ENCODE data around the gene RGP1. TPM values are rescaled to one million over a fixed set of nuclear protein-coding genes. Genes with fewer than 3 reads are reported as not detected.

RGP1 gene
- total RNA-seq, 2 experiments from 2014 or later = 13.5 to 27.1 TPM

GRCh38 chr9:35718721-35719511 is 30.2 kb upstream of the RGP1 start:
- H4K20me1 ChIP-seq (ENCODE audit: insufficient read depth, low read length) = no peaks in the 10 kb centered on the region
- CTCF ChIA-PET (ENCODE audit: unreplicated experiment) = interaction anchor here (1.0 kb wide), 1 partner anchor 96 kb away, joined by 3 read pairs; the partner anchor contains the start of gene HINT2
- H3K9me3 ChIP-seq (ENCODE audit: low read length) = no peaks in the 10 kb centered on the region
- TF ChIP-seq CTCF (conservative IDR thresholded peaks at IDR 0.05; ENCODE audit: low read length) = no peak
- TF ChIP-seq EZH2phosphoT487 (IDR thresholded peaks at IDR 0.05; ENCODE audit: borderline replicate concordance, low read depth, low read length) = no peak
- DNase-seq (ENCODE audit: low spot score) = no peak
- POLR2A ChIA-PET = no interaction called here
- H3K79me2 ChIP-seq (ENCODE audit: insufficient read depth, low read depth, low read length) = no peaks in the 10 kb centered on the region
- H3K4me2 ChIP-seq (ENCODE audit: low read length) = no peak overlapping the region
- no peaks in the 10 kb centered on the region for H3K4me1 ChIP-seq (ENCODE audit: insufficient read depth, low read length, poor library complexity, severe bottlenecking)
- H2AFZ ChIP-seq (ENCODE audit: low read length) = no peak overlapping the region
- H3K27ac ChIP-seq (ENCODE audit: low read depth, low read length, poor library complexity, severe bottlenecking) = no peak overlapping the region
- no TSS peak for BruUV-seq (replicated peaks)
- intact Hi-C loops (cut with micrococcal nuclease; ENCODE audit: unreplicated experiment) = no loop called here
- no peaks in the 10 kb centered on the region for H3K9me2 ChIP-seq (ENCODE audit: insufficient read depth, low read length)
- peaks cover 99% of the 10 kb centered on the region for H3K36me3 ChIP-seq (ENCODE audit: insufficient read depth, low read length)
- H3K4me3 ChIP-seq (ENCODE audit: low read depth, low read length, poor library complexity, severe bottlenecking) = no peak overlapping the region

GRCh38 chr9:35719546-35719945 is 29.5 kb upstream of the RGP1 start:
- Histone ChIP-seq H4K20me1 (ENCODE audit: insufficient read depth, low read length) (no peaks in the 10 kb centered on the region), H3K4me2 (ENCODE audit: low read length) (no peak overlapping the region), H3K79me2 (ENCODE audit: insufficient read depth, low read depth, low read length) (no peaks in the 10 kb centered on the region), H3K27ac (ENCODE audit: low read depth, low read length, poor library complexity, severe bottlenecking) (no peak overlapping the region), H3K9me2 (ENCODE audit: insufficient read depth, low read length) (no peaks in the 10 kb centered on the region), H2AFZ (ENCODE audit: low read length) (no peak overlapping the region), H3K9me3 (ENCODE audit: low read length) (no peaks in the 10 kb centered on the region), H3K4me1 (ENCODE audit: insufficient read depth, low read length, poor library complexity, severe bottlenecking) (no peaks in the 10 kb centered on the region), H3K36me3 (ENCODE audit: insufficient read depth, low read length) (peaks cover 99% of the 10 kb centered on the region), H3K4me3 (ENCODE audit: low read depth, low read length, poor library complexity, severe bottlenecking) (no peak overlapping the region)
- intact Hi-C loops (cut with micrococcal nuclease; ENCODE audit: unreplicated experiment) = no loop called here
- CTCF ChIA-PET (ENCODE audit: unreplicated experiment) = interaction anchor here (1.0 kb wide), 1 partner anchor 95 kb away, joined by 3 read pairs; the partner anchor contains the start of gene HINT2
- DNase-seq (ENCODE audit: low spot score) = no peak
- POLR2A ChIA-PET = no interaction called here
- BruUV-seq (replicated peaks) = TSS peak; percentile 72
- TF ChIP-seq EZH2phosphoT487 (IDR thresholded peaks at IDR 0.05; ENCODE audit: borderline replicate concordance, low read depth, low read length) (no peak), CTCF (conservative IDR thresholded peaks at IDR 0.05; ENCODE audit: low read length) (no peak)

- Histone ChIP-seq H2AFZ (ENCODE audit: low read length) (no peak overlapping the region), H3K9me3 (ENCODE audit: low read length) (no peaks in the 10 kb centered on the region), H3K4me2 (ENCODE audit: low read length) (no peak overlapping the region), H3K4me3 (ENCODE audit: low read depth, low read length, poor library complexity, severe bottlenecking) (no peak overlapping the region), H3K9me2 (ENCODE audit: insufficient read depth, low read length) (no peaks in the 10 kb centered on the region), H4K20me1 (ENCODE audit: insufficient read depth, low read length) (peaks cover 4% of the 10 kb centered on the region; the same call in 1 of the 2 replicates), H3K36me3 (ENCODE audit: insufficient read depth, low read length) (peaks cover 86% of the 10 kb centered on the region), H3K79me2 (ENCODE audit: insufficient read depth, low read depth, low read length) (peaks cover 17% of the 10 kb centered on the region), H3K27ac (ENCODE audit: low read depth, low read length, poor library complexity, severe bottlenecking) (no peak overlapping the region), H3K4me1 (ENCODE audit: insufficient read depth, low read length, poor library complexity, severe bottlenecking) (peaks cover 20% of the 10 kb centered on the region)
- no peak for DNase-seq (ENCODE audit: low spot score)
- BruUV-seq (replicated peaks) = no TSS peak
- intact Hi-C loops (cut with micrococcal nuclease; ENCODE audit: unreplicated experiment) = no loop called here
- TF ChIP-seq EZH2phosphoT487 (IDR thresholded peaks at IDR 0.05; ENCODE audit: borderline replicate concordance, low read depth, low read length) = no peak
- TF ChIP-seq CTCF (conservative IDR thresholded peaks at IDR 0.05; ENCODE audit: low read length) = no peak
- CTCF ChIA-PET (ENCODE audit: unreplicated experiment) = interaction anchor here (0.5 to 0.6 kb wide), 2 partner anchors 30 to 33 kb away, joined by 4 read pairs; no protein-coding TSS in a partner anchor
- POLR2A ChIA-PET = no interaction called here
Observed at GRCh38 chr9:35723426-35723825, 25.7 kb upstream of the RGP1 start.
